GM18507 (cell line): ENCODE data around the gene DNAH3.
"Not testable (repeated sequence)": the region's sequence is repeated elsewhere in the genome, so short reads cannot be mapped to it uniquely, and the experiment has no call there.

Experiments used
- DNase-seq: peaks from one replicate; pipeline ENCODE4 v3.0.0; 2011; ENCODE audit warnings: low read depth; ENCODE audit not compliant: insufficient read length; ENCODE audit errors: extremely low spot score
- FAIRE-seq: peaks from 2 replicates; lab custom pipeline; 2011; peaks lifted over from hg19 to GRCh38; lab: Jason Lieb, UNC

The DNAH3 gene

GRCh38 chr16:21083729-21084268 is 66.8 kb downstream of the DNAH3 start:
- DNase-seq (peak; percentile 29), FAIRE-seq (peak; percentile 82)

DNA sequence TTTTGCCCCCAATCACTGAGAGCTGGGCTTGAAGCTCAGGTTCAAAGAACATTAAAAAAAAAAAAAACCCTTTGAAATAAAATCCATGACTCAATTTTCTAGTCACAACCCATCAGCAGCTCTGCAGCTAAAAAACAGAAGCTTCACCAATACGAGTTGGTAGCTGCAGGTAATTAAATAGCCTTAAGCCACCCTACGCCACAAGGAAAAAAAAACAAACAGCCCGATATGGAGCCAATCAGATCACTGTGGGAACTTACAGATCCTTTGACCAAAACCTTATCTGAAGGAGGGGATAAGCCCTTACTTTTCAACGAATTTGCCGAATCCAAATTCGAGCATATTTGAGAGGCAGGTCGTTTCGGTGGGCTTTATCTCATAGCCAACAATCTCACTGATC is 69.3 kb downstream of the DNAH3 start:
- no peak for FAIRE-seq

DNA sequence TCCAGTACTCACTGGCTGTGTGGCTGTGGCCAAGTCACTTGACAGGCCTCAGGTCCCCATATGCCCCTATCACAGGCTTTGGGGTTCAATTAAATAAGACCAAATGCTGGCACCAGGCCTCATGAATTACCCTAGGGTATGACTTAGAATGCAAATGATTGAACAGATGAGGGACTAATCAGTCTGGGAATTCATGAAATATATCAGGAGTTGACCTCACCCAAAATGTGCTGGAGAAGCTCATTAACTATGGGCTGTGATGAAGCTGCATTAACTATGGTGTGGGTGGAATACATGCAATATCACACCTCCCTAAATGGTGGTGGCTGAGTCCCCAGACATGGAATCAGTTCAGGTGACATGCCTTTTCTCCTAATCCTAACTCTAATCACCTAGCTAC is 72.1 kb downstream of the DNAH3 start:
- DNase-seq: no peak
- FAIRE-seq: no peak

More for the DNA sequence above, 69.3 kb downstream of the DNAH3 start:
- DNase-seq: no peak

DNA sequence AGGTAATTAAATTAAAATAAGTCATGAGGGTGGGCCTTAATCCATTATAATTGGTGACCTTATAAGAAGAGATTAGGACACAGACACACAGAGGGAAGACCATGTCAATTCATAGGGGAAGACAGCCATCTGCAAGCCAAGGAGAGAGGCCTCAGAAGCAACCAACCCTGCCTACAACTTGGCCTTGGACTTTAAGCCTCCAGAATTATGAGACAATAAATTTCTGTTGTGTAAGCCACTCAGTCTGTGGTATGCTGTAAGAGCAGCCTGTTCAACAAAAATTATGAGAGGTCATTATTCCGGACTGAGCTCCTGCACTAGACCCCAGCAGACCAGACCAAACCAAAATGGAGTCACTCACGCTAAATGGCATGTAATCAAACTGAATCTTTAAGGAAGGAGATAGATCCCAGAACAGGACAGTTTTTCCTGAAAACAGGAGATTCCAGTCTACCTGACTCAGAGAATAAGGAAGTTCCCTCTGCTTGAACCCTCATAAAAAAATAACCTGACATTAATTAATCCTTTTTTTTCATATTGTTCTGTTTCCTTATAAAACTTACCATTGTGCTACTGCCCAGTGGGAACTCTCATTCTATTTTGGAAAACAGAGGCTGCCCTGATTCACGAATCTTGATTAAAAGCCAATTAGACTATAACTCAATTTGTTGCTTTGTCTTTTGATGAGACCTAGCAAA is 74.3 kb downstream of the DNAH3 start:
- FAIRE-seq: no peak
- no peak for DNase-seq

GRCh38 chr16:21075252-21075651 is 75.4 kb downstream of the DNAH3 start:
- FAIRE-seq: no peak

GRCh38 chr16:21072976-21073375 is 77.7 kb downstream of the DNAH3 start:
- FAIRE-seq (no peak), DNase-seq (no peak)

More at GRCh38 chr16:21075252-21075651, 75.4 kb downstream of the DNAH3 start:
- DNase-seq: no peak

GRCh38 chr16:21071741-21072140 is 78.9 kb downstream of the DNAH3 start:
- DNase-seq (no peak), FAIRE-seq (no peak)

DNA sequence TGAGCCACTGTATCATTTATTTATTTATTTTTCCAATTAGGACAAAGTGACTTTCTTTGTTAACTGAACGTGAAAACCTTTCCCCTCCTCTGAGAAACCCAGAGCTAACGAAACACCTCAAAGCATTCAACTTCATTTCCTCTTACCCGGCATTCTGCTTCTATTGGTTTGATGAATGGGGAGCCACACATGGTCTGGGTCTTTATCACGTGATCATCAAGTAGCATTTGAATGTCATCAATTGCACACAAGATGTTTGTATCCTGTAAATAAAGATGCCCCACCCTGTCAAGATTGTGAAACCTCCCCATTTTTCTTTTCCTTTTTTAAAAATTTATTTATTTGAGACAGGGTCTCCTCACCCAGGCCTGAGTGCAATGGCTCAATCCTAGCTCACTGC is 80.1 kb downstream of the DNAH3 start:
- no peak for FAIRE-seq

DNA sequence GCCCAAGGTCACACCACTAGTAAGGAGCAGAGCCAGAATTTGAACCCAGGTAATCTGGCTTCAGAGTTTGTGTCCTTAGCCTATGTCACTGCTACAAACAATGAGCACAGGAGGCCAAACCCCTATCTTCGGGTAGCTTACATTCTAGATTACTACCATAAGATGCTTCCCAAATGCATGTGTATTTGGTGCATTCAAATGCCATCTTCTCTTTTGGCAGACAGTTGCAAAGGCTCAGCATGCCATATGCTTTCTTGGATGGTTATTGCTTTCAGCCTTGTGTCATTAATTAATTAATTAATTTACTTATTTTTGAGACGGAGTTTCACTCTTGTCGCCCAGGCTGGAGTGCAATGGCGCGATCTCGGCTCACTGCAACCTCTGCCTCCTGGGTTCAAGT is 80.7 kb downstream of the DNAH3 start:
- no peak for FAIRE-seq
- DNase-seq: no peak

More for the DNA sequence above, 80.1 kb downstream of the DNAH3 start:
- no peak for DNase-seq

DNA sequence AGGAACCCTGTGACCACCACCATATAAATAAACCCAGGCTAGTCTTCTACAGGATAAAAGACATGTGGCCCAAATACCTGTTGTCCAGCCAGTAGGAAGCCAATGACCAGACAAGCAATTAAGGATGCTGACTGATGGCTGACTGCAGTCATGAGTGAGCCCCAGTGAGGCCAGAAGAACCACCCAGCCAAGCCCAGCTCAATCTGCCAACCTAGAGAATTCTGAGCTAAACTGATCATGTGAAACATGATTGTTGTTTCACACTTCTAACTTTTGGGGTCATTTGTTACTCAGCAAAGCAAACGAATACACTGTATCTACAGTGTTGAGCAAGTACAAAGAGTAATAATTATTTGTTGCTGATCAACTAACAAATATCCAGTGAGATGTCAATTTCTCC is 86.4 kb downstream of the DNAH3 start:
- DNase-seq: no peak
- FAIRE-seq: no peak

- not testable (repeated sequence) for FAIRE-seq
Measured at GRCh38 chr16:21063314-21063713, 87.3 kb downstream of the DNAH3 start.

DNA sequence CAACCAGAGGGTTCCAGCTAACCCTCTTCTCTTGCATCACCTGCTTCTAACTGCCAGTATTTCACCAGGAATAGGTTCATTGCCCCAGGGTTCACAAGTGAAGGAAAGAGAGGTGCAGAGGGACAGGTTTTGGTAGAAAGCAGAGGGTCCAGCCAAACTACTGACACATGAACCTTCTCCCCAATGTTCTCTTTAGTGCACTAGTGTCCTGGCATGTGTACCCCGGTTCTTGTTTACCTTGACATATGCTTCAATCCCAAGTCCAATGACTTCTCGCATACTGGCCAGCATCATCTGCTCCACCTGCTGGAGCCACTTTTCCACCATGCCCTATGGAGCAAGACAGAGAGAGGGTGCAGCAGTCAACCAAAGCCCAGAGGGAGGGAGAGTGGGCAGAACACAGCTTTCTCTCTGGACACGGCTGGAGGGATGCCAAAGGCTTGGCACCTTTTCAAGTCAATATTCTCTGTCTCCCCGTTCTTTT is 90.6 kb downstream of the DNAH3 start:
- DNase-seq (no peak), FAIRE-seq (no peak)

More at GRCh38 chr16:21063314-21063713, 87.3 kb downstream of the DNAH3 start:
- DNase-seq: not testable (repeated sequence)

DNA sequence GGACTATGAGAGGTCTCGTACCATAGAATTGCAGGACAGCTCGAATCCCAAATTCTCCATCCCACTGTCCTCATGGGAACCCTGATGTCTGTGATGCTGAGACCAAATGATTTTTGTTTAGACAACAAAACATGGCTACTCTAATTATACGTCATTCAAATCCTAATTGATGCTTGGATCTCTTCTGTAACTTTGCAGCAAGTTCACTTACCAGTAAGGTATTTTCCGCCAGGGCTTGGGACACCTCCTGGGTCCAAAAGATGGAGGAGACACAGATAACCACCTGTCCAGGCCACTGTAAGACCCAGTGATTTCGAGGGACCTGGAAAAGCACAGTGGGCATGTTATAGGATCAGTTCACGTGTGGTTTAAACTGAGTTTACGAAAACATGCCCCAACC is 92.8 kb downstream of the DNAH3 start:
- DNase-seq (no peak), FAIRE-seq (no peak)

GRCh38 chr16:21056396-21056795 is 94.2 kb downstream of the DNAH3 start:
- FAIRE-seq: no peak
- no peak for DNase-seq

- not testable (repeated sequence) for FAIRE-seq, DNase-seq
Measured at GRCh38 chr16:21055738-21056137, 94.9 kb downstream of the DNAH3 start.

DNA sequence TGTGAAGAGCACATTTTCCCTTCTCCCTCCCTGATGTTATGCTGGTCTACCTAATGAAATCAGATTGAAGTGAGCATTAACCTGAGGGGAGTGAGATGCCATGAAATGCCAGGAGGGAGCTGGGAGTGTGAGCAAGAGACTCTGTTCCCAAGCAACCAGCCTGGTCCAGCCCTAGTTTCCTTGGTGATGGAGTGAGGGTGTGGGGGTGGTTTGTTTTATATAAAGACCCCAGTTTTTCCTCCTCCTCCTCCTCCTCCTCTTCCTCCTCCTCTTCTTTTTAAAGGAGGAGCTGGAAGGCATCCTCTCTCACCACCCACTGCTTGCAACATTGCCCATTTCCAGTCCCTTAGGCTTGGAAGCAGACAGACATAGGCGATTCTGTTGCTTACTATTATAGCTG is 97.1 kb downstream of the DNAH3 start:
- DNase-seq: no peak
- no peak for FAIRE-seq

- FAIRE-seq, DNase-seq: not testable (repeated sequence)
Measured at GRCh38 chr16:21048091-21048912, 102.3 kb downstream of the DNAH3 start.

DNA sequence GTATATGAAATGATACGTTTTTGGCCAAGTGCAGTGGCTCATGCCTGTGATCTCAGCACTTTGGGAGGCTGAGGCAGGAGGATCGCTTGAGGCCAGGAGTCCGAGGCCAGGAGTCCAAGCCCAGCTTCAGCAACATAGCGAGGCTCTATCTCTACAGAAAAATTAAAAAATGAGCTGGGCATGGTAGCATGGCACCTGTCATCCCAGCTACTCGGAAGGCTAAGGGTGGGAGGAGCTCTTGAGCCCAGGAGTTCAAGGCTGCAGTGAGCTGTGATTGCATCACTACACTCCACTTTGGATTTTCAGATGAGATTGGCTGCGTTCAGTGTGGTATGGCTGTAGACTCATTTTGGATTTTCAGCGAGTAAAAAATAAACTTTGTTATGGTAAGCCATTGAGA is 112.4 kb downstream of the DNAH3 start:
- DNase-seq (no peak), FAIRE-seq (no peak)

GRCh38 chr16:21037736-21038135 is 112.9 kb downstream of the DNAH3 start:
- FAIRE-seq: no peak
- no peak for DNase-seq

- DNase-seq (no peak), FAIRE-seq (no peak)
Measured at GRCh38 chr16:21037168-21037567, 113.5 kb downstream of the DNAH3 start.
